GM19455 (cell line): Measurements from ENCODE around the gene KIF21B.

Experiments used
- ATAC-seq: cut with Tn5 transposase; IDR thresholded peaks from one replicate; pipeline ENCODE4 v1.9.1; 2021; ENCODE audit not compliant: unreplicated experiment

The KIF21B gene

GRCh38 chr1:201000391-201000790 lies 23.1 kb downstream of the KIF21B start:
- no peak for ATAC-seq

- ATAC-seq: no peak
These were observed 23.8 kb downstream of the KIF21B start for GRCh38 chr1:200999667-201000066.

GRCh38 chr1:200998323-200998722 lies 25.2 kb downstream of the KIF21B start:
- ATAC-seq: no peak

GRCh38 chr1:200992382-200993048 lies 31.0 kb downstream of the KIF21B start:
- no peak for ATAC-seq

- no peak for ATAC-seq
These were observed 32.4 kb downstream of the KIF21B start for GRCh38 chr1:200991097-200991614.

GRCh38 chr1:200990114-200990513 lies 33.4 kb downstream of the KIF21B start:
- ATAC-seq: no peak

GRCh38 chr1:200989337-200989736 lies 34.2 kb downstream of the KIF21B start:
- no peak for ATAC-seq

GRCh38 chr1:200988693-200989092 lies 34.8 kb downstream of the KIF21B start:
- no peak for ATAC-seq

- no peak for ATAC-seq
These were observed 38.0 kb downstream of the KIF21B start for GRCh38 chr1:200985481-200985880.

GRCh38 chr1:200983035-200983561 lies 40.4 kb downstream of the KIF21B start:
- ATAC-seq: no peak

GRCh38 chr1:200982071-200982945 lies 41.2 kb downstream of the KIF21B start:
- ATAC-seq: no peak

- no peak for ATAC-seq
These were observed 42.2 kb downstream of the KIF21B start for GRCh38 chr1:200981278-200981677.

- ATAC-seq: no peak
These were observed 42.6 kb downstream of the KIF21B start for GRCh38 chr1:200980873-200981272.

- no peak for ATAC-seq
These were observed 43.1 kb downstream of the KIF21B start for GRCh38 chr1:200980452-200980772.

- ATAC-seq: no peak
These were observed 43.7 kb downstream of the KIF21B start for GRCh38 chr1:200979574-200980451.

- ATAC-seq: no peak
These were observed 46.3 kb downstream of the KIF21B start for GRCh38 chr1:200977071-200977754.

- ATAC-seq: no peak
These were observed 46.9 kb downstream of the KIF21B start for GRCh38 chr1:200976634-200977033.

GRCh38 chr1:200975458-200975857 lies 48.1 kb downstream of the KIF21B start:
- ATAC-seq: no peak

- no peak for ATAC-seq
These were observed 48.8 kb downstream of the KIF21B start for GRCh38 chr1:200974711-200975110.

GRCh38 chr1:200973937-200974657 lies 49.4 kb downstream of the KIF21B start:
- no peak for ATAC-seq
